ENCODE data around the gene MAP4.
A peak's percentile ranks its signal among the peaks of the same experiment; 100 is the strongest.
"Not testable (repeated sequence)": the region's sequence is repeated elsewhere in the genome, so short reads cannot be mapped to it uniquely, and the experiment has no call there.

The MAP4 gene

DNA sequence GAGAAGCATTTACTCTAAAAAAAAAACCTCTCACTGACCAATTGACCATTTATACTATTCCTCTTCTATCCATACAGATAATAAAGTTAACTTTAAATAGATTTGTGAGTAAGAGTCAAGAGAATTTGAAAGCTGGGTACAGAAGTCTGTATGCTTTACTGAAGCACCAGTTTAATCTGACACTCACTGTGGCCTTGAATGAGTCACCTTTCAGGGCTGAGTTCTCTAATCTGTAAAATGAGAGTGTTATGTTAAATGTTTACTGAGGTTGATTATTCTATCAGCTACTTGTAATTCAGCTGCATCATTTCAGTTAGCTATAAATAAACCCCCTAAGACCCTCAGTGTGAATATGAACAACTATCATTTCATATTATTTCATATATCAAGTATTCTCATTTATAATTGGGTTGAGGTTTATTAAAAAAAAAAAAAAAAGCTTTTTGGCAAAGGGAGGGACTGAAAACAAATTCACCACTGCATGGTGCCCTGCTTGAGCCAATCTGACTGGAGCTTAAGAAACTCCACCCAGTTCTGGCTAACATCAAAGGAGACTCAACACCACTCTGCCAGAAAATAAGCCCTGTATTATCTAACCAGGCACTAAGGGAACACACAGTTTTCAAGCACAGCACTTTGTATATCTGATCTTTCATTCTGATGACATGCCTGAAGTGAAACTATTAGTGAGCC, 2.8 kb downstream of the MAP4 start:
- no peak for DNase-seq (ENCODE audit: low read depth)

DNA sequence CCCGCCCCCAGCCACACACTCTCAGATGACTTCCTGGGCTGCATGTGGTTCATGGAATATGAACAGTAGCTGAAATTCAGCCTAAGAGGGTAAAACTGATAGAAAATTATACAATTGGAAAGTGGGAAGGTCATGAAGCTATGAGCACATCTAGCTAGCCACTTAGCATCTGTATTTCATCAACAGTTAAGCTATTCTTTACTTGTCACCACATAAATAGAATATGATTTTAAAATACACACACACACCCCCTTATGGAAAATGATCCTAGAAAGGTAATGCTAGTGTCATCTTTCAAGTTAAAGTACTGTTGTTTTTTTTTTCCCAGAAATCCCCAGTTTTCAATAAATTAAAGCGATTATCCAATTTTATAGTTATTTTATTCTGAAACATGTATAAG, 3.6 kb downstream of the MAP4 start:
- DNase-seq (ENCODE audit: low read depth): no peak

DNA sequence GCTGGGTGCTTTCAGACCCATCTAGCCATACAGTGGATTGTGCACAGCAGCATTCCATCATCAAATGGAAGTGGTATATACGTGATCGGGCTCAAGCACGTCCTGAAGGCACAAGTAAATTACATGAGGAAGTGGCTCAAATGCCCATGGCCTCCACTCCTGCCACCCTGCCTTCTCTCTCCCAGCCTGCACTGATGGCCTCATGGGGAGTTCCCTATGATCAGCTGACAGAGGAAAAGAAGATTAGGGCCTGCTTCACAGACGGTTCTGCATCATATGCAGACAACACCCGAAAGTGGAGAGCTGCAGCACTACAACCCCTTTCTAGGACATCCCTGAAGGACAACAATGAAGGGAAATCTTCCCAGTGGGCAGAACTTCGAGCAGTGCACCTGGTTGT, 8.2 kb downstream of the MAP4 start:
- not testable (repeated sequence) for DNase-seq (ENCODE audit: low read depth)

DNA sequence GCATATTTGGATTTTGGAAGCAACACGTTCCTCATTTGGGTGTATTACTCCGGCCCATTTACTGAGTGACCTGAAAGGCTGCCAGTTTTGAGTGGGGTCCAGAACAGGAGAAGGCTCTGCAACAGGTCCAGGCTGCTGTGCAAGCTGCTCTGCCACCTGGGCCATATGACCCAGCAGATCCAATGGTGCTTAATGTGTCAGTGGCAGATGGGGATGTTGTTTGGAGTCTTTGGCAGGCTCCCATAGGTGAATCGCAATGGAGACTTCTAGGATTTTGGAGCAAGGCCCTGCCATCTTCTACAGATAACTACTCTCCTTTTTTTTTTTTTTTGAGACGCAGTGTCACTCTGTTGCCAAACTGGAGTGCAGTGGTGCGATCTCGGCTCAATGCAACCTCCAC, 8.9 kb downstream of the MAP4 start:
- not testable (repeated sequence) for DNase-seq (ENCODE audit: low read depth)

DNA sequence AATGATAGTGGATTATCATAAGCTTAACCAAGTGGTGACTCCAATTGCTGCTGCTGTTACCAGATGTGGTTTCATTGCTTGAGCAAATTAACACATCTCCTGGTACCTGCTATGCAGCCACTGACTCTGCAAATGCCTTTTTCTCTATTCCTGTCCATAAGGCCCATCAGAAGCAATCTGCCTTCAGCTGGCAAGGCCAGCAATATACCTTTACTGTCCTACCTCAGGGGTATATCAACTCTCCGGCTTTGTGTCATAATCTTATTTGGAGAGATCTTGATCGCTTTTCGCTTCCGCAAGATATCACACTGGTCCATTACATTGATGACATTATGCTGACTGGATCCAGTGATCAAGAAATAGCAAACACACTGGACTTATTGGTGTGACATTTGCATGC, 9.4 kb downstream of the MAP4 start:
- not testable (repeated sequence) for DNase-seq (ENCODE audit: low read depth)

DNA sequence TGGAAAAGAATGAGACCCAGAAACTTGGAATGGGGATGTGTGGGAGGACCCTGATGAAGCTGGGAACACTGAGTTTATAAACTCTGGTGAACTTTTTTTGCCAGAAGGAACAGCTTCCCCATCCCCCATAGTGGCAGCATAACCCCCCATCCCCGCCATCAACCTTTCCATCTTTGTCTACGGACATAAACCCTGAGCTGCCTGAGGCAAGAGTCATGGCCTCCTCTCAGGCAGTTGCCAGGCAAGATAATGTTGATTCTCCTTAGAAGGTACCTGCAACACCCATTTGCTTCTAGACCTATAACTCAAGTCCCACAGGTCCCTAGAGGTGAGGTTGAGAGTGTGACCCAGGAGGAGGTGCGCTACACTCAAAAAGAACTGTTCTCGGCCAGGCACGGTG, 11.5 kb downstream of the MAP4 start:
- no peak for DNase-seq (ENCODE audit: low read depth)

DNA sequence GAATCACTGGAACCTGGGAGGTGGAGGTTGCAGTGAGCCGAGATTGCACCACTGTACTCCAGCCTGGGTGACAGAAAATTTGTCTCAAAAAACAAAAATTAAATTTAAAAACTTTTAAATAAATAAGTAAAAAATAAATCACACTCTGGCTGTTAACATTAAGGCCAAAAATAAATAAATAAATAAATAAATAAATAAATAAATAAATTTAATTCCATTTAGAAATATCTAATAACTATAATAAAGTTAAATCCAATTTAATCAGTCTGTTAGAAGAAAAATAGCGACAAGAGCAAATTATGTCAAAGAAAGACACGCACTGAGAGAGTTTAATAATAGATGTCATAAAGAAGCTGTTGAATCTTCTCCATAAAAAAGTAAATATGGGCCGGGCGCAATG, 13.4 kb downstream of the MAP4 start:
- DNase-seq (ENCODE audit: low read depth): no peak

DNA sequence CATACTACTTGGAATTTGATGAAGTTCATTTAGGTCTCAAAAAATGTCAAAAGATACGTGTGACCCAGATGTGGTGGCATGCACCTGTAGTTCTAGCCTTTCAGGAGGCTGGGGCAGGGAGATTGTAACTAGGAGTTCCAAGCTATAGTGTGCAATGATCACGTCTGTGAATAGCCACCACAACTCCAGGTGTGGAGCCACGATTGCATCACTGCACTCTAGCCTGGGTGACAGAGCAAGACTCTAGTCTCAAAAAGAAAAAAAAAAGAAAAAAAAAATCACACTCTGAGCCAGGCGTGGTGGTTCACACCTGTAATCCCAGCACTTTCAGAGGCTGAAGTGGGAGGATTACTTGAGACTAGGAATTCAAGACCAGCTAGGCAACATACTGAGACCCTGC, 14.2 kb downstream of the MAP4 start:
- DNase-seq (ENCODE audit: low read depth): no peak

DNA sequence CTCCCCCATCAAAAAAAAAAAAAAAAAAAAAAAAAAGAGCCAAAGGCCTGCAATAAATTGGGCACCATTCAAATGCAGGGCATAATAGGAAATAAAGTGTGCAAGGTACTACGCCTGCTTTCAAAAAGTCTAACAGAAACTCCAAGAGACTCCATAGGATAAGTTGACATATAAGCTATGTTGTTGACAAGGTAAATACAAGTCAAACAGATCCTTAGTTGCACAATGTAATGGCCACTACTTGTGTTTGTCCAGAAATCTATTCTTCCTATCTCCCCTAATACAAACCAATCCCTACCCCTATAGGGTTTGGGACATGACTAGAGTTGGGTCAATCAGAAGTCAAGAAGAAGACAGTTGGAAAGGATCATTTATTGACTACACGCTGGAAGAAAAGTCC, 16.0 kb downstream of the MAP4 start:
- no peak for DNase-seq (ENCODE audit: low read depth)

DNA sequence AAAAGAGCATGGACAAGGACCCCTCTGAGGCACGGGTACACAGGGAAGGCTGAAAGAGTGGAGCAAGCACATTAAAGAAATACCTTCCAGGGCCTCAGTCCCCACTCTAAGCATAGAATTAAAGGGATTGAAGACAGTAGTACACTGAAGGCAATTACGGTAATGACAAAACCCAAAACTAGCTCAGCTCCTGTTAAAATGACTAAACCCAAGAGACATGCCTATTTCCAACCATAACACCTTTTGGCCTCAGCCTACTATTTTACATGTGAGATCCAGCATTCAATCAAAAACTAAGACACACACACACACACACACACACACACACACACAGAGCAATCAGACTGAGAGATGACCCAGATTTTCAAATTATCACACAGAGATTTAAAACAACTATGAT, 19.8 kb downstream of the MAP4 start:
- no peak for DNase-seq (ENCODE audit: low read depth)

DNA sequence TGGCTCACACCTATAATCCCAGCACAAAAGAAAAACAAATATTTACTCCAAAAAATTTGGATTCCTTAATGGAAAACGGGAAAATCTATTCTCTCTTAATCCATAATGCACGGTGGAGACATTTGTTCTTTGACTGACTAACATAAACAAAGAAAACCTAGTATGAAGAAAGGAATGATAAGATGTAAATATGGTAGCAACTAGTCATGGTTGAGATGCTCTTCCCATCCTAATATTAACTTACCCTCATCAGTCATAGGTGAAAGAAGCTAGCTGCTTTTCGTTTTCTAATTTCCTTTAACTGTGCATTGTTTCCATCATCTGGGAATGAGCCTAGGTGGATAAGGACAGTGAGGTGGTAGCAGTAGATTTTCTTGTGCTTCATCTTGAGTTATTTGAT, 22.0 kb downstream of the MAP4 start:
- DNase-seq (ENCODE audit: low read depth): no peak

DNA sequence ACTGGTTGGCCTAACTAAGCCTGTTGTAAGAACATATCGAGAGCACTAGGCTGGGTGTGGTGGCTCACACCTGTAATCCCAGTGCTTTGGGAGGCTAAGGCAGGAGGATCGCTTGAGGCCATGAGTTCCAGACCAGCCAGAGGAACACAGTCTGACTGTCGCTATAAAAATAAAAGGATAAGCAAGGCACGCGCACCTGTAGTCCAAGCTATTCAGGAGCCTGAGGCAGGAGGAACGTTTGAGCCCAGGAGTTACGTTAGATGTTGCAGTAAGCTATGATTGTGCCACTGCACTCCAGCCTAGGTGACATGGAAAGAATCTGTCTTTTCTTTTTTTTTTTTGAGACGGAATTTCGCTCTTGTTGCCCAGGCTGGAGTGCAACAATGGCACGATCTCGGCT, 24.9 kb downstream of the MAP4 start:
- no peak for DNase-seq (ENCODE audit: low read depth)

DNA sequence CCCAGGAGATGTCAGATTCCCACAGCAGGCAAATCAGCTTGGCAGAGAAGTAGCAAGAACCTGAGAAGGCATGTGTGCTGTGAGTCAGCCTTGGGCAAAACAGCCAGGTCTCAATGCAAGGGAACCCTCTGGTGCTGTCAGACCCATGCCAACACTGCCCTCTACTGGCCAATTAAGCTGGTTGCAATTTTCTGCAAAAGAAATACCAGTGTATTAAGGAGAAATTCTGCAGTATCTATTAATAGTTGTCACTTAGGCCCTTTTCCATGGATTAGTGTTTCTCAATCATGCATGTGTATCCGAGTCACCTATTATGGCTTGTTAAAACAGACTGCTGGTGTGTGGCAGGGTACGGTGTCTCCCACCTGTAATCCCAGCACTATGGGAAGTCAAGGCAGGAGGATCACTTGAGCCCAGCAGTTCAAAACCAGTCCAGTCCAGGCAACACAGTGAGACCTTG, 26.2 kb downstream of the MAP4 start:
- DNase-seq (ENCODE audit: low read depth): peak; percentile 61

DNA sequence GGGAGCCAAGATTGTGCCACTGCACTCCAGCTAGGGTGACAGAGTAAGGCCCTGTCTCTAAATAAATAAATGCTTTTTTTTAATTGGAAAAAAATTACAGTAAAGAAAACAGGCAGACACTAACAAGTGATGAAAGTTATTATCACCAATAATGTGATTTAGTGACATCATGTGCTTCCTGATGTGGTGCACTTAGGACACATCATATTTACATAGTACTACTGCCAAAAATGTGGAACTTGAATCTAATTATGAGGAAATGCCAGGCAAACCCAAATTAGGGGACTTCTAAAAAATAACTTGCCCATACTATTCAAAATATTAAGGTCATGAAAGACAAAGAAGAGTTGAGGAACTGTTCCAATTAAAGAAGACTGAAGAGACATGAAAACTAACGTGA, 30.8 kb downstream of the MAP4 start:
- DNase-seq (ENCODE audit: low read depth): no peak

DNA sequence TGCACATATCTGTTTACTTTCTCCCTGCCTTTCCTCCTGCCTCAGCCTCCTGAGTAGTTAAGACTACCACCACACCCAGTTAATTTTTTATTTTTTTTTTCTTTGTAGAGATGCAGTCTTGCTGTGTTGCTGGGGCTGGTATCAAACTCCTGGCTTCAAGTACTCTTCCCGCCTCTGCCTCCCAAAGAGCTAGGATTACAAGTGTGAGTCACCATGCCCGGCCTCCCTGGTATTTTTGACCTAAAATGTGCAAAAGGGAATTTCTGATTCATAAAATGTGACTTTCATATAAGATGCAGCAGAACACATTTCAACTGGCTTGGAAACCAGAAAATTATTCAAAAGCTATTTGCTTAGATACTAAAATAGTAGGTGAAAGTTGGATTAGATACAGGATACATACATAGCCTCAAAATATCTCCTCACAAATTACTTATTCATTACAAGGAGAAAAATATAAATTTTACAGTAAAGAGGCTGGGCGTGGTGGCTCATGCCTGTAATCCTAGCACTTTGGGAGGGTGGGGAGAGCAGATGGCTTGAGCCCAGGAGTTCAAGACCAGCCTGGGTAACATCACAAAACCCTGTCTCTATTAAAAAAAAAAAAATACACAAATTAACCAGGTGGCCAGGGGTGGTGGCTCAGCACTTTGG, 32.0 kb downstream of the MAP4 start:
- DNase-seq (ENCODE audit: low read depth): no peak

DNA sequence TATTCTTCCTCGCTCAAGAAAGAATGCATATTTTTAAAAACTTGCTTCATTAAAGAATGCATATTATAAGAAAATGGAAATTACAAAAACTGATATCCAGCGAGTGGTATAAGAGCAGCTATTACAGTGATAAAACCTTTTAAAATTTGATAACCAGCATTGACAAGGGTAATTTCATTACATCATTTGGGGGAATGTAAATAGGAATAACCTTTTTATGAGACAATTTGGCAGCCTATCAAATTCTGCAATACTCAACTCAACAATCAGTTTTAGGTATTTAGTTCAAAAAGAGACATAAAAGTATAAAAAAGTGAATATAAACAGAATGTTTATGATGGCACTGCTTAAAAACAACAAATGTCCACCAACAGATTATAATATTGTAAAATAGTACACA, 35.4 kb downstream of the MAP4 start:
- DNase-seq (ENCODE audit: low read depth): no peak

DNA sequence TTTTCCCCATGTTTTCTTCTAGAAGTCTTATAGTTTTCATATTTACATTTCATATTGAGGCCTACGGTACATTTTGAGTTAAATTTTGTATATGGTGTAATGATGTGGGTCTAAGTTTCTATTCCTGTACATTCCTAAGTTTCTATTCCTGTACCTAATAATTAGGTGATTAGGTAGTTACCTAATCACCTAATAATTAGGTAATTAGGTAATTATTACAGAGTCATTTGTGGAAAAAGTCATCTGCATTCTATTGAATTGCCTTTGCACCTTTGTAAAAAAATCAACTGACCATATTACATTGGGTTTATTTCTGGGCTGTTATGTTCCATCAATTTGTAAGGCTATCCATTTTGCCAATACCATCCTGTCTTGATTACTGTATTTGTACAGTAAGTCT, 37.1 kb downstream of the MAP4 start:
- DNase-seq (ENCODE audit: low read depth): no peak

DNA sequence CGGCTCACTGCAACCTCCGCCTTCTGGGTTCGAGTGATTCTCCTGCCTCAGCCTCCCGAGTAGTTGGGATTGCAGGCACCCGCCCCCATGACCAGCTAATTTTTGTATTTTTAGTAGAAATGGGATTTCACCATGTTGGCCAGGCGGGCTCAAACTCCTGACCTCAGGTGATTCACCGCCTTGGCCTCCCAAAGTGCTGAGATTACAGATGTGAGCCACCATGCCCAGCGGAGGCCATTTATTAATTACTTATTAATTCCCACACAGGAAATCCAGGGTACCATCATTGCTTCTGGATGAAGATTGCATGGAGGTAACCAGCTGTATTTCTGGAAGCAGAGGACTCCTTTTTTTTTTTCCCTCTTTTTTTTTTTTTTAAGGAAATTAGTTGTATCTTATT, 37.8 kb downstream of the MAP4 start:
- no peak for DNase-seq (ENCODE audit: low read depth)

DNA sequence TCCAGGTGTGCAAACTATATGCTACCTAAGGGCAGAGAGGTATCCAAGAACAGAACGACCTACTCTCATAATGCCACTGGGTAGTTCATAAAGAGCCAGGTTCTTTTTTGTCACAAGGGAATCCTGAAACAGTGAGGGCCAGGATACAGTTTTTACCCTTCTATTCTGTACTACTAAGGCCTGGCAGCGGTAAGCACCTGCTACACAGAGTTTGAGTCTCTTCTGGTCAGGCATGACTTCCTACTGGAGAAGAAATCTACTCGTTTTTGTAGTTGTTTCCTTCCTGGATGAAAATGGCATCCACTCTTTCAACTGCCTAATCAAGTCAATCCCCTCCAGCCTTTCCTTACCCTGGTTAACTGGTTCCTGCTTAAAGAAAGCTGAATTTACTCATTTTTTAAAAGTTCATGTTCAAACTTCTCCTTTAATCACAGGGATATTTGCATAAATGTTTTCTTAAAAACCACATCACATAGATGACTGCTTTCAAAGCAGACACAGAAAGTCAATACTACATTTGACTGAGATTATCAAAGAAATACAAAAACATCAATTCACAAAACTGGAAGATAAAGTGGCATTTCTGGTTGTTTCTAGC, 40.0 kb downstream of the MAP4 start:
- no peak for DNase-seq (ENCODE audit: low read depth)

DNA sequence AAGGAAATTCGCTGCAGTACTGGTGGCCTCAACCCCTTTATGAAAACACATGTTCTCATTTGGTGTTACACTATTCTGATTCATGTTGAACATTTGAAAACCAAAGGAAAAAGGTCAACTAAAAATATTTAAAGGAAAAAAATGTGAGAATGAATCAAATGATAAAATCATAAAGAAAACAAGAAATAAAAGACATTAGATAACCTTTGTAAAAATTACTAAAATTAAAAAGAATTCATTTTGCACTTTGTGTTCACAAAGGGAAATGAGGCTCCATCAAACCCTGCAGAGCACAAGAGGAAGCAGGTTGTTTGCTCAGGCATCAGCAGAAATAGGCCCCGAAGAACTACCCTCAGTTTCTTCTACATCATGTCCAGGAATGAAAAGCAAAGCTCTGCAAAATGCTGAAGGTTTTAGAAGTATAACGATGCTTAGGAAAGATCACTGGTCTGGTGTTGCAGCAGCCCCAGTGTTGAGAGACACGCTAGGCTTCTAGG, 41.2 kb downstream of the MAP4 start:
- no peak for DNase-seq (ENCODE audit: low read depth)

DNA sequence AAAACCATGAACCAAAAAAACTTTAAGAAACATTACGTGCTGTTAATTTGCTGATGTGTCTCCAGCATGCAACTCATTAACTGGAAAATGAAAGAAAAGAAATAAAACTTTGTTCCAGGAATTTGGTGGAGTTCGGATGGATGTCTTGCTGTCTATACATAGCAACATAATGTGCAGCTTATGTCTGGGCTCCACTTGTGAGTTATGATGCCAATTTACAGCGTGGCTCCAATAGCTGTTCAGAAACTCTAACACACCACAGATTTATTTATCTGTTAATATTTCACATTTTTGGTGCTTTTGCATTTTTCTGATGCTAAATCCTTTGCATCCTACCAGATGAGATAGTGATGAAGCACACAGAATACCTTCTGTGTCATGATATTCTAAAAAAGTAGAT, 45.1 kb downstream of the MAP4 start:
- DNase-seq (ENCODE audit: low read depth): no peak

DNA sequence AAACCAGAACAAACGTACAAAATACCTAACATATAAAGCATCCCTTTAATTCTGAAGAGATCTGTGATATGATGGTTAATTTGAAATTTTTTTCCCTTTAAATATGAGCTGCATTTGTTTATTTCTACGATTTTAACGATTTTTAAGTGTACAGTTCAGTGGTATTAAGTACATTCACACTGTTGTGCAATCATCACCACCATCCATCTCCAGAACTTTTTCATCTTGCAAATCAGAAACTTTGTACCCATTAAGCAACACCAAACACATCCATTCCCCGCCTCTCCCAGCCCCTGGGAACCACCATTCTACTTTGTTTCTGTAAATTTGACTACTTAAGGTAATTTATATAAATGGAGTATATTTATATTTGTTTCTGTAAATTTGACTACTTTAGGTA, 51.5 kb downstream of the MAP4 start:
- no peak for DNase-seq (ENCODE audit: low read depth)

DNA sequence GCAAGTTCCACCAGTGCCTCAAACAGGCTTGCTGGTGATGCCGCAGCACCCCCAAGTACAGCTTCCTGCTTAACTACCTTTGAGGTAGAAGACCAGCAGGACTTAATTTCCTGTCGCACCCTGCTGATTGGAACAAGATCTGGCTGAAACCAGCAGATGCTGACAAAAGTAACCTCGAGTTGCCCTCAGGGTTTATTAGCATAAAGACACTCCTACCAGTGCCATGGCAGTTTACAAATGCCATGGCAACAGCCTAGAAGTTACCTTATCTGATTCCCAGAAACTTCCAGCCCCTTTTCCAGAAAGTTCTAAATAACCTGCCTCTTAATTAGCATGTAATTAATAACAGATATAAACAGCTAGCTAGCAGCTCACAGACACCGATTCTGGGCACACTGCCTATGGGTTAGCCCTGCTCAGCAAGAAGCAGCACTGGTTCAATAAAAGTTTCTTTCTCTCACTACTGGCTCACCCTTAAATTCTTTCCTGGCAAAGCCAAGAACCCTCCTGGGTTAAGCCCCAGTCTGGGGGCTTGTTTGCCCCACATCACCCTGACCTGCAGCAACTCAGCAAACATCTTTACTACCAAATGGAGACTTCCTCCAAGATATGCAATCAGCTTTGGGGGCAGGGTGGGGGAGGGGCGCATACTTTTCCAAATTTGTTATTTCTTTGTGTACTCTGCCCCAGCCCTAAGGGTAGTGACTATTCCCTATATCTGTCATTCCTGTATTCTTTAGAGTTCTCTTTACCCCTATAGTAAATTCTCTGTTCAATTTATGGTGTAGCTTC, 54.2 kb downstream of the MAP4 start:
- DNase-seq (ENCODE audit: low read depth): peak; percentile 4

Measured in T follicular helper cell (primary cell).